ENCODE measurements around the gene PRKCSH.

Gene PRKCSH

GRCh38 chr19:11485245-11485837 lies 49.9 kb downstream of the PRKCSH start:
- TF ChIP-seq SUZ12 (IDR thresholded peaks at IDR 0.05) (no peak), PKNOX1 (IDR thresholded peaks at IDR 0.05) (no peak), TARDBP (IDR thresholded peaks at IDR 0.05) (no peak), CTBP1 (IDR thresholded peaks at IDR 0.05; ENCODE audit: borderline replicate concordance) (no peak), ZNF384 (IDR thresholded peaks at IDR 0.05) (no peak), LEF1 (IDR thresholded peaks at IDR 0.05; ENCODE audit: borderline replicate concordance) (no peak), L3MBTL2 (conservative IDR thresholded peaks at IDR 0.05) (no peak), BHLHE40 (IDR thresholded peaks at IDR 0.05; ENCODE audit: borderline replicate concordance) (no peak), FOXK2 (IDR thresholded peaks at IDR 0.05) (no peak), HDGF (IDR thresholded peaks at IDR 0.05; ENCODE audit: borderline replicate concordance) (no peak), ELF4 (IDR thresholded peaks at IDR 0.05) (no peak), FOXM1 (IDR thresholded peaks at IDR 0.05; ENCODE audit: borderline replicate concordance) (no peak), ARNT (IDR thresholded peaks at IDR 0.05) (no peak), NFRKB (IDR thresholded peaks at IDR 0.05) (no peak)
- no peak for DNase-seq (ENCODE audit: extremely low spot score)
- CTCF ChIA-PET, result interaction anchor here (0.7 to 0.8 kb wide), 2 partner anchors 102 to 136 kb away, joined by 3 read pairs; no protein-coding TSS in a partner anchor
- POLR2A ChIA-PET, result no interaction called here

- ChIA-PET CTCF (interaction anchor here (0.6 kb wide), 1 partner anchor 70 kb away, joined by 7 read pairs; no protein-coding TSS in a partner anchor), POLR2A (no interaction called here)
- no peak for TF ChIP-seq SP1 (IDR thresholded peaks at IDR 0.05)
- TF ChIP-seq FOXA1 (IDR thresholded peaks at IDR 0.05), result no peak
- TF ChIP-seq PKNOX1 (IDR thresholded peaks at IDR 0.05), result no peak
- TF ChIP-seq TARDBP (IDR thresholded peaks at IDR 0.05), result no peak
- TF ChIP-seq CTBP1 (IDR thresholded peaks at IDR 0.05; ENCODE audit: borderline replicate concordance), result no peak
- no peak for TF ChIP-seq HDGF (IDR thresholded peaks at IDR 0.05; ENCODE audit: borderline replicate concordance)
- TF ChIP-seq ZNF384 (IDR thresholded peaks at IDR 0.05), result no peak
- no peak for TF ChIP-seq ELF4 (IDR thresholded peaks at IDR 0.05)
- no peak for DNase-seq (ENCODE audit: extremely low spot score)
These were observed 51.4 kb downstream of the PRKCSH start for GRCh38 chr19:11486661-11487503.

GRCh38 chr19:11489378-11489777 lies 53.9 kb downstream of the PRKCSH start:
- CTCF ChIA-PET, result no interaction called here
- DNase-seq (ENCODE audit: extremely low spot score), result no peak
- POLR2A ChIA-PET, result no interaction called here
- TF ChIP-seq ARNT (IDR thresholded peaks at IDR 0.05) (no peak), HDGF (IDR thresholded peaks at IDR 0.05; ENCODE audit: borderline replicate concordance) (no peak), CTBP1 (IDR thresholded peaks at IDR 0.05; ENCODE audit: borderline replicate concordance) (no peak), PKNOX1 (IDR thresholded peaks at IDR 0.05) (no peak), FOXA1 (IDR thresholded peaks at IDR 0.05) (no peak), BHLHE40 (IDR thresholded peaks at IDR 0.05; ENCODE audit: borderline replicate concordance) (no peak), LEF1 (IDR thresholded peaks at IDR 0.05; ENCODE audit: borderline replicate concordance) (no peak), TARDBP (IDR thresholded peaks at IDR 0.05) (no peak), ZNF384 (IDR thresholded peaks at IDR 0.05) (no peak), FOXK2 (IDR thresholded peaks at IDR 0.05) (no peak), SP1 (IDR thresholded peaks at IDR 0.05) (no peak), SUZ12 (IDR thresholded peaks at IDR 0.05) (no peak), L3MBTL2 (conservative IDR thresholded peaks at IDR 0.05) (no peak), ELF4 (IDR thresholded peaks at IDR 0.05) (no peak), FOXM1 (IDR thresholded peaks at IDR 0.05; ENCODE audit: borderline replicate concordance) (no peak), NFRKB (IDR thresholded peaks at IDR 0.05) (no peak)

GRCh38 chr19:11494634-11495285 lies 59.3 kb downstream of the PRKCSH start:
- DNase-seq (ENCODE audit: extremely low spot score), result no peak
- TF ChIP-seq SUZ12 (IDR thresholded peaks at IDR 0.05) (no peak), L3MBTL2 (conservative IDR thresholded peaks at IDR 0.05) (no peak), FOXK2 (IDR thresholded peaks at IDR 0.05) (no peak), SP1 (IDR thresholded peaks at IDR 0.05) (no peak), ZNF384 (IDR thresholded peaks at IDR 0.05) (no peak), PKNOX1 (IDR thresholded peaks at IDR 0.05) (no peak)
- ChIA-PET POLR2A (no interaction called here), CTCF (interaction anchor here (1.6 kb wide), 1 partner anchor 12 kb away, joined by 5 read pairs; no protein-coding TSS in a partner anchor)

GRCh38 chr19:11495481-11495880 lies 60.0 kb downstream of the PRKCSH start:
- POLR2A ChIA-PET, result no interaction called here

More at GRCh38 chr19:11495481-11495880, 60.0 kb downstream of the PRKCSH start:
- CTCF ChIA-PET, result no interaction called here
- no peak for DNase-seq (ENCODE audit: extremely low spot score)
- no peak for TF ChIP-seq LEF1 (IDR thresholded peaks at IDR 0.05; ENCODE audit: borderline replicate concordance)
- no peak for TF ChIP-seq ARNT (IDR thresholded peaks at IDR 0.05)
- TF ChIP-seq ELF4 (IDR thresholded peaks at IDR 0.05), result no peak
- TF ChIP-seq FOXA1 (IDR thresholded peaks at IDR 0.05), result no peak
- TF ChIP-seq ZNF384 (IDR thresholded peaks at IDR 0.05), result no peak
- TF ChIP-seq PKNOX1 (IDR thresholded peaks at IDR 0.05), result no peak
- no peak for TF ChIP-seq FOXK2 (IDR thresholded peaks at IDR 0.05)
- TF ChIP-seq FOXM1 (IDR thresholded peaks at IDR 0.05; ENCODE audit: borderline replicate concordance), result no peak
- TF ChIP-seq NFRKB (IDR thresholded peaks at IDR 0.05), result no peak
- no peak for TF ChIP-seq HDGF (IDR thresholded peaks at IDR 0.05; ENCODE audit: borderline replicate concordance)
- no peak for TF ChIP-seq SP1 (IDR thresholded peaks at IDR 0.05)
- TF ChIP-seq SUZ12 (IDR thresholded peaks at IDR 0.05), result no peak
- TF ChIP-seq L3MBTL2 (conservative IDR thresholded peaks at IDR 0.05), result no peak
- no peak for TF ChIP-seq BHLHE40 (IDR thresholded peaks at IDR 0.05; ENCODE audit: borderline replicate concordance)
- no peak for TF ChIP-seq TARDBP (IDR thresholded peaks at IDR 0.05)
- no peak for TF ChIP-seq CTBP1 (IDR thresholded peaks at IDR 0.05; ENCODE audit: borderline replicate concordance)

Data from HEK293T (cell line).